Left cardiac atrium (tissue), 4 donors: ENCODE measurements around the gene PCK1. TPM values are rescaled to one million over a fixed set of nuclear protein-coding genes. Genes with fewer than 3 reads are reported as not detected.

Source experiments
- ATAC-seq, 2 donors: fragments of 200-7000 bp; cut with Tn5 transposase; one replicate each; pipeline ENCODE4 v1.9.1; 2020; ENCODE audit warnings: mild to moderate bottlenecking in 2 of 2, moderate library complexity in 2 of 2
- DNase-seq: peaks from one replicate; pipeline ENCODE4 v3.0.0-alpha.2; 2020
- intact Hi-C, 2 donors: fragments of 100-400 bp; cut with DNase I; formaldehyde crosslinking; loops; one replicate each; pipeline versions ENCODE4 v1.14.1 to v1.15.1; 2022 to 2023
- total RNA-seq, 2 donors: library from RNA; stranded (reverse); fragmentation: NEBNext Ultra II Directional; extraction: Animal tissue kit (Norgen Biotek cat#: 25700); gene quantifications; one replicate each; pipeline ENCODE4 v1.2.1, GENCODE V29; 2021
- donor health status: DM: no; HTN: yes; CAD: no.
- donor health status: DM: no; HTN: yes; CAD: no; lungs with severe emphysema.
- donor health status: DM: yes; HTN: yes; CAD: no.
- donor health status: Dilated cardiomyopathy.

Gene PCK1
- total RNA-seq, 2 donors from 2014 or later: 21.6 to 72.2 TPM

GRCh38 chr20:57557926-57558613 is 2.8 kb upstream of the PCK1 start:
- intact Hi-C loops: no loop called here
- DNase-seq (no peak), ATAC-seq (no peak)

- DNase-seq (no peak), ATAC-seq (no peak)
- intact Hi-C loops: no loop called here
Observed at GRCh38 chr20:57558614-57559288, 2.2 kb upstream of the PCK1 start.

GRCh38 chr20:57559289-57559634 is 1.6 kb upstream of the PCK1 start:
- DNase-seq: no peak
- no peak for ATAC-seq
- intact Hi-C loops: no loop called here

- DNase-seq (no peak), ATAC-seq (peak in 1 of 2 donors; percentile 74)
- intact Hi-C loops: no loop called here
Observed at GRCh38 chr20:57559658-57560553, 1.0 kb upstream of the PCK1 start.

GRCh38 chr20:57561356-57562279 is 708 bp downstream of the PCK1 start:
- DNase-seq (no peak), ATAC-seq (peak in 1 of 2 donors; percentile 4)
- intact Hi-C loops: no loop called here

GRCh38 chr20:57562541-57563465 is 1.9 kb downstream of the PCK1 start:
- intact Hi-C loops: no loop called here
- ATAC-seq (no peak), DNase-seq (no peak)

- no peak for DNase-seq
Observed at GRCh38 chr20:57563522-57563921, 2.6 kb downstream of the PCK1 start.

GRCh38 chr20:57564180-57564802 is 3.4 kb downstream of the PCK1 start:
- ATAC-seq: no peak
- intact Hi-C loops: no loop called here
- DNase-seq: no peak

More at GRCh38 chr20:57563522-57563921, 2.6 kb downstream of the PCK1 start:
- no peak for ATAC-seq
- intact Hi-C loops: no loop called here

- DNase-seq: no peak
- ATAC-seq: no peak
- intact Hi-C loops: no loop called here
Observed at GRCh38 chr20:57564951-57565642, 4.2 kb downstream of the PCK1 start.

- no peak for ATAC-seq
- intact Hi-C loops: no loop called here
- DNase-seq: no peak
Observed at GRCh38 chr20:57566399-57566798, 5.5 kb downstream of the PCK1 start.

- intact Hi-C loops: no loop called here
- DNase-seq (no peak), ATAC-seq (no peak)
Observed at GRCh38 chr20:57566803-57567459, 6.0 kb downstream of the PCK1 start.

GRCh38 chr20:57567471-57568079 is 6.7 kb downstream of the PCK1 start:
- ATAC-seq: no peak

GRCh38 chr20:57568088-57568896 is 7.4 kb downstream of the PCK1 start:
- DNase-seq (no peak), ATAC-seq (no peak)
- intact Hi-C loops: no loop called here

More at GRCh38 chr20:57567471-57568079, 6.7 kb downstream of the PCK1 start:
- intact Hi-C loops: no loop called here
- DNase-seq: no peak

- no peak for ATAC-seq
- intact Hi-C loops: no loop called here
Observed at GRCh38 chr20:57568960-57569359, 8.1 kb downstream of the PCK1 start.

GRCh38 chr20:57570145-57570850 is 9.4 kb downstream of the PCK1 start:
- intact Hi-C loops: no loop called here
- no peak for DNase-seq
- no peak for ATAC-seq

More at GRCh38 chr20:57568960-57569359, 8.1 kb downstream of the PCK1 start:
- no peak for DNase-seq
